Mesenteric fat pad (tissue), 1 donor: Measurements from ENCODE around the gene INF2. TPM values are rescaled to one million over a fixed set of nuclear protein-coding genes. Genes with fewer than 3 reads are reported as not detected.

ENCODE experiments used
- DNase-seq: peaks from one replicate; pipeline ENCODE4 v3.0.0-alpha.2; 2020; ENCODE audit warnings: low spot score
- total RNA-seq: library from RNA; stranded (reverse); fragmentation: NEBNext Ultra II Directional; extraction: Animal tissue kit (Norgen Biotek cat#: 25700); gene quantifications from one replicate; pipeline ENCODE4 v1.2.1, GENCODE V29; 2021
- donor health status: DM: yes; HTN: yes; CAD: no.

The INF2 gene
- total RNA-seq, 1 donor from 2014 or later, result 160 TPM

- no peak for DNase-seq
Observed at GRCh38 chr14:104675447-104675846, 14.0 kb upstream of the INF2 start.

- DNase-seq, result no peak
Observed at GRCh38 chr14:104676130-104676693, 13.2 kb upstream of the INF2 start.

DNA sequence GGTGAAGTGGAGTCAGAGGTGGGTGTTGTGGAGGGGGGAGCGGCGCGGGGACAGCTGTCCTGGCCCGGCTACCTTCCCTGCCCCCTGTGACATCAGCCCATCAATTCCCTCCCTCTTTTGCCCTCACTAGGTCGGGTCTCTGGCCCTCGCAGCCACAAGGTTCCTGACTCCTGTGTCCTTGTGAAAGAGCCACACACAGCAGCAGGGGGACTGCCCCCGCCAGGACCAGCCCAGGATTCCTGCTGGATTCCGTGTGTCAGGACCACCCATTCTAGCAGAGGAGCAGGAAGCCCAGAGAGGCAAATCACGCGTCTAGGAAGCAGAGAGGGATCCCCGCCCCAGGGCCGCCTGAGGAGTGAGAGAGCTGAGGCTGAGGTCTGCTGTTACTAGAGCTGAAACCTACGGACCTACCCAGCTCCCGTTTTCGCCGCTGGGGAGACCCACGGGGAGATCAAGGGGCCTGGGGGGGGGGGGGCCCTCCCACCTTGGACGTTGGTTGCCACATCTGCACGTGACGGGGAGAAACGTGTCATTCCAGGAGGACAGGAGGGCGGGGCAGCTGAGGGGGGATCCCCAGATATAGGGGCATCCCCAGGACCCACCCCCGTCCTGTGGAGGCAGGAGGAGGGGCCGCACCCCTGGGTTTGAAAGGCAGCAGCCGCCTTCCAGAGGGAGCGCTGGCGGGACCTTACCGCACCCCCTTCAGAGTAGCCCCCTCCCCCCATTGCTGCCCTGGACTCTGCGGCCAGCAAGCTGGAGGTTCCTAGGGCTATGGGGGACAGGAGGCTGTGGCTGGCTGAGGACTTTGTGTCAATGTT, 12.5 kb upstream of the INF2 start:
- no peak for DNase-seq

DNA sequence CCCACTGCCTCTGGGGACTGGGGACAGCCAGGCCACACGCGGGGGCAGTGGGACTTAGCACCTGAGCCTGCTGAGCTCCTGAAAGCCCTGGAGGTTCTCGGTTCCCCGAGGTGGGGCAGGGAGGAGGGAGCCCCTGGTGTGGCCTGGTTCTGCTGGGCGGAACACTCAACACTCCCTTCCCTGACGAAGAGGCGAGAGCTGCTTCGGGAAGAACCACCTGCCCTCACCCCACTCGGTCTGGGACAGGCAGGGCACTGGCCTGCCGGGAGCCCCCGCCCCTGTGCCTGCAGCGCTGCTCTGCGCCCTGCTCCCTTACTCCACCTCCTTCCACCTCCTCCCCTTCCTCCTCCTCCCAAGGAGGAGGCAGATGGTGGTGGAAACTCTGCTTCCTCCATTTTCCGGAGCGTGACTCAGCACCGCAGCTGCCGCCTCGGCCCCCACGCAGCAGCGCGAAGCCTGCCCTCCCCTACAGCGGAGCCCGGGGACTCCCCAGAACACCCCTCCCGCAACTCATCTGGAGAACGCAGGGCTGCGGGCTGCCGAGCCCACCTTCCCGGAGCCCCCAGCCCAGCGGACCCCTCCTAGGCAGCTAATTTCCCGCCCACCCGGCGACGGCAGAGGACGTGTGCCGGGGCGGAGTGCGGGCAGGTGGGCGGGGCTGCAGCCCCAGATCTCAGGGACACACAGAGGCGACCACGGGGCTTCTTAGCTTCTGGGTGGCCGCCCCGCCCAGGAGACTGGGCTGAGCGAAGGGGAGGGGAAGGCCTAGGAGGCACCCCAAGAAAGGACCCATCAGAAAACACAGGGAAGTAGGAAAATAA, 11.7 kb upstream of the INF2 start:
- DNase-seq, result no peak

GRCh38 chr14:104678346-104678745, 11.1 kb upstream of the INF2 start:
- DNase-seq, result no peak

DNA sequence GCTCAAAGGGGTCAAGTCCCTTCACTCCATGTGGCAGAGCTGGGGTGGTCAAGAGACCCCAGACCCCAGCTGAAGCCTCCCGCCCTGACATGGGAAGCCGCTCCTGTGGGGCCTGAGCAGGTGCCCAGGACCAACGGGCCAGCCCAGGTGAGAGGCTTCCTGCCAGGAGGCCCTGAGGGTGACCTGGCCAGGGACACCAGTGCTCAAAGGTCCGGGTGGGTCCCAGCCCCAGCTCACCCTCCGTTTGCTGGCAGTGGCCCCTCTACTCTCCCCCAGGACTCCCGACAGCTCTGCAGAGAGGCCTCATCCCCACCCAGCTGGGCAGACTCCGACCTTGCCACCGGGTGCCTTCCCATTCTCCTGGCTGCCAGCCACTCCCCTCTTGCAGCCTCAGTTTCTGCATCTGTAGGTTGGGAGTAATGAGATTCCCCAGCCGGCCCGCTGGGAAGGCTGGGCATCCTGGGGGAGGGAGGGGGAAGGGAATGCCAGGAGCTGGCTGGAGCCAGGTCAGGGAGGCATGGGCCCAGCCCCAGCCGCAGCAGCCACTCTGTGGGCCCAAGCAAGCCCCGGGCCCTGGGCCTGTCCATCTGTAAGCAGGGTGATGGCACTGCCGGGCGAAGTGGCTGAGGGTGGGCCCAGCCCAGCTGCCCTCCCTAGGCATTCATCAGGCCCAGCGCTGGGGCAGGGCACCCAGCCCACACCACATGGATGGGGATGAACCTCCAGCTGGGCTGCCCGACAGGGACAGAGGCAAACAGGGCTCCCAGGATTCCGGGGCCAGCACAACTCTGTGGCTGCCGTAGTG, 10.3 kb upstream of the INF2 start:
- no peak for DNase-seq

DNA sequence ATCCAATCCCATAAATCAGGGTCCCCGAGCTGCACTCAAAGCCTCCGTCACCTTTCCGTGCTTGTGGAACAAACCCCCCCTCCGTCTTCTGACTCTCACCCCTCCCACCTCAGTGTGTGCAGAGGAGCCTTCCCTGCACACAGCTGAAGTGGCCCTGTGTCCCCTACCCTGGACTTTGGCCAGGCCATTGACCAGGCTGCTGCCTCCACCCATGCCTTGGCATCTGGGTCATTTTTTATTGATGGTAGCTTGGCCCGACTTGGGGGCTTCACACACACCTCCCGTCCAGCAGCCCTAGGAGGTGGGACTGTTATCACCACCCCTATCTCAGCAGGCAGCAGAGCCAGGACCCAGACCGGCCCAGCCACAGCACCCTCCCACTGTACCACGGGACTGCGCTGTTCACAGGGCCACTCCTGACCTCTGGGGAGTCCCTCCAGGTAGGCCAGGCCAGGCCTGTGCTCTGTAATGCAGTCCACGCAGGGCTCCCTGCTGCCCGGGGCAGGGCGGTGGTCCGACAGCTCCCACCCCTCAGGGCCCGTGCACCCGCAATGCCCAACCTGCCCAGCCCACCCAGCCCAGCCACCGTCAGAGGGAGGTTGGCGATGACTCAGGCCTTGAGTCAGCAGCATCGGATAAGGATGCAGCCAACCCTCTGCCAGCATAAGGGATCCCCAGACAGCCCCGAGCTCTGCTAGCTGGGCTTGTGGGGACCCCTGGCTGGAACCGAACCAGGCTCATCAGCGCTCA, 9.2 kb upstream of the INF2 start:
- DNase-seq, result no peak

DNA sequence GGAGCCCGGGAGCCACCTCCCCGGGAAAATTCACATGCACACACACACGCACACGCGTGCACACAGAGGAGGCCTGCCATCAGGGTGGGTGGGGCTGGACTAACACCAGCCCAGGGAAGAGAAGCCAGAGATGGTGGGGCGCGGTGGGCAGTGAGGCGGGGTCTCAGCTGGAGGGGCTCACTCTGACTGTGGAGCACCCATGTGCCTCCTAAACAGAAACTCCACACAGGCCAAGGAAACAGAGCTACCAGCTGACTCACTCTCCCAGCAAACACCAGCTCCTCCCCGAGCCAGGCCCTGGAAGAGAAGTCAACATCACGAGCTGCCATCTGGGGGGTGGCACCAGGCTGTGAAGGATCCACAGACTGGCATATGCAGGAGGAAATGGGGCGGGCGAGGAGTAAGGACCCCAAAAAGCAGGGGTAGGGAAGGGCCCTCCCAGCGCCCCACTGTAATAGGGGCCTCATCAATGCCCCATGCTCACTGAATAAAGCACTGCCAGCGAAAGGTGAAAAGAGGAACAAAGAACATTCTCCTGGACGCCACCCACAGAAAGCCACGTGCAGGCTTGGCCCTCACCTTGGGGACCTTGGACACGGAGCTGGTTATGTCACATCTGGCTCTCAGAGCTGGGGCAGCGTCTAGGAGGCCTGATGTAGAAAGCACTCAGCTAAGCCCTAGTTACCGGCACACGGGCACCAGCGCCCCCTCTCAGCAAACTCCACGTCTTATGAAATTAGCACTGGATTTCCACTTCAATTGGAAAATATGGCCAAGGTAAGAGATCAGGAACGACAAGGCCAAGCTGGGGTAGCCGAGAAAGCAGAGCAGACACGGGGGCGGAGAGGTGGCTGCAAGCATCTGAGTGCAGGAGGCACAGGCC, 8.4 kb upstream of the INF2 start:
- DNase-seq, result no peak

DNA sequence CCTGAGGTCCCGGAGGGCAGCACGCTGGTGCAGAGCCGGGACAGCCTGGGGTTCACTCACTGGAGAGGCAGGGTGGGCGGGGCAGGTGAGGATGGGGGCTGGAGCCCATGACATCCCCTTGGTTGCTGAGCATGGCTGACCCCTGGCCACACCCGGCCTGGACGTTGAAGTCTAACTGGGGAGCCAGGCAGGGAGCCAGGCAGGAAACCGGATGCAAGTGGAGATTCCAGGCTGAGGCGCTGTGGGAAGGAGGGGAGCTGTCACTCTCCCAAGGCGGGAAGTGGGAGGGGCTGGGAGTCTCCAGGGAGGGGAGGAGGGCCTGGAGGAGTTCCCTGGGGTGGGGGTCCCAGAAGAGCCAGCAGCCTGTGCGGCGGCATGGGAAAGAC, 7.7 kb upstream of the INF2 start:
- DNase-seq, result no peak

GRCh38 chr14:104682107-104682593, 7.3 kb upstream of the INF2 start:
- no peak for DNase-seq

DNA sequence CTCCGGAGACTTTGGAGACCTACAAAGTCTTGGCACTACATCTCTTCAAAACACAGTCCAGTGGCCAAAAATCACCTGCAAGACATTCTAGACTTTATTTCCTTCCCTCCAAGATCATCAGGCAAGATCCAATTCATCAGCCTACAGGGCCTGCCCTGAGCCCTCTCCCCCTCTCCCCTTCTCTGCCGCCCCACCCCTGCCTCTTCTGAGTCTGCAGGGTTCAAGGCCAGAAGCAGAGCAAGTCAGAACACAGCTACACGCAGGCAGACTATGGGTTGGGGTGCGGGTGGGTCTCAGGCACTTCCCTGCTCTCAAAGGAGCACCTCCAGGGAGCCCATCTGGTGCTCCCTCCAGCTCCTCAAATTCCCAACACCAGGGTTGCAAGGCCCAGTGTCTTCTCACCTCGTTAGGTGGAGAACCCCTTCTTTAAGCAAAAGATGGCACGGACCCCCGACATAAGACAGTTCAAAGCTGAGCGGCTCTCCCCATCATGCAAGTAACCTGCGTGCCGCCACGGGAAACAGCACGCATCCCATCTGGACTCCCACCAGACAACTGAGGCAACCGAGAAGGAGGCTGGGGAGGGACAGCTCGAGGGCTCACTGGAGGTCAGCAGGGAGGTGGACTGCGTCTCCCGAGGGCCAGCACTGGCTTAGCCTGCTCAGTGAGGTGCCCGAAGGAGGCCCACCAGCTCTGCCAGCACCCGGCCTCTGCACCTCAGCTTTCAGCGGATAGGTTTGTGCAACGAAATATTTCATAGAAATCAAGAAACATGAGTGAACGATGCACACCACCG, 5.6 kb upstream of the INF2 start:
- no peak for DNase-seq

DNA sequence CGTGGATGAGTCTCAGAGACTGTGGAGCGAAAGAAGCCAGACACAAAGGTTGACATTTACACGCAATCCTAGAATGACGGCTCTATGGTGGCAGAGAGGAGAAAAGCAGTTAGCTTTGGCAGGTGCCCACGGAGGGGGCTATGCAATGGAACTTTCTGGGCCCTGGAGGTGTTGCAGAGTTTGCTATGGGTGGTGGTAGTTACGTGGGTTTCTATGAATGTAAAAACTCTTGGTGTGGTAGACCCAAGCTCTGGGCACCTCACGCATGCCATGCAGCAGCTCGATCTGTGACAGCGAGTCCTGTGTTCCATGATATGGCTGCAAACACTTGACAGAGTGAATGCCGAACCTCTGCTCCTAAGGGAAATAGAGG, 5.0 kb upstream of the INF2 start:
- DNase-seq, result no peak

- no peak for DNase-seq
Observed at GRCh38 chr14:104685216-104685997, 4.0 kb upstream of the INF2 start.

DNA sequence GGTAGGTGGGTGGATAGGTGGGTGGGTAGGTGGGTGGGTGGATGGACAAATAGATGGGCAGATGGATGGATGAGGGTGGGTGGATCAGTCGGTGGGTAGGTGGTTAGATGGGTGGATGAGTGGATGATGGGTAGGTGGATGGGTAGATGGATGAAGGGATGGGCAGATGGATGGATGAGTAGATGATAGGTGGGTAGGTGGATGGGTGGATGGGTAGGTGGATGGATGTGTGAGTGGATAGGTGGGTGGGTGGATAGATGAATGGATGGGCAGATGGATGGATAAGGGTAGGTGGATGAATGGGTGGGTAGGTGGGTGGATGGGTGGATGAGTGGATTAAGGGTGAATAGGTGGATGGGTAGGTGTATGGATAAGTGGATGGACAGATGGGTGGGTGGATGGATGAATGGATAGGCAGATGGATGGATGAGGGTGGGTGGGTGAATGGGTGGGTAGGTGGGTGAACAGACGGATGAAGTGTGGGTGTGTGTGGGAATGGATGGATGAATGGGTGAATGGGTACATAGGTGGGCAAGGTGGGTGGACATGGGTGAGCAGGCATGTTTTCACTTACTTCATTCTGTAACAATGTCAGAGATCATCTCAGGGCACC, 3.3 kb upstream of the INF2 start:
- no peak for DNase-seq

GRCh38 chr14:104686624-104687517, 2.5 kb upstream of the INF2 start:
- no peak for DNase-seq
